ENCODE results near the gene MAP3K14.

- TF ChIP-seq EZH2phosphoT487 (IDR thresholded peaks at IDR 0.05; ENCODE audit: low read depth, severe bottlenecking, unreplicated experiment), result no peak
- TF ChIP-seq, protein P1, sequence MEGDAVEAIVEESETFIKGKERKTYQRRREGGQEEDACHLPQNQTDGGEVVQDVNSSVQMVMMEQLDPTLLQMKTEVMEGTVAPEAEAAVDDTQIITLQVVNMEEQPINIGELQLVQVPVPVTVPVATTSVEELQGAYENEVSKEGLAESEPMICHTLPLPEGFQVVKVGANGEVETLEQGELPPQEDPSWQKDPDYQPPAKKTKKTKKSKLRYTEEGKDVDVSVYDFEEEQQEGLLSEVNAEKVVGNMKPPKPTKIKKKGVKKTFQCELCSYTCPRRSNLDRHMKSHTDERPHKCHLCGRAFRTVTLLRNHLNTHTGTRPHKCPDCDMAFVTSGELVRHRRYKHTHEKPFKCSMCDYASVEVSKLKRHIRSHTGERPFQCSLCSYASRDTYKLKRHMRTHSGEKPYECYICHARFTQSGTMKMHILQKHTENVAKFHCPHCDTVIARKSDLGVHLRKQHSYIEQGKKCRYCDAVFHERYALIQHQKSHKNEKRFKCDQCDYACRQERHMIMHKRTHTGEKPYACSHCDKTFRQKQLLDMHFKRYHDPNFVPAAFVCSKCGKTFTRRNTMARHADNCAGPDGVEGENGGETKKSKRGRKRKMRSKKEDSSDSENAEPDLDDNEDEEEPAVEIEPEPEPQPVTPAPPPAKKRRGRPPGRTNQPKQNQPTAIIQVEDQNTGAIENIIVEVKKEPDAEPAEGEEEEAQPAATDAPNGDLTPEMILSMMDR (IDR thresholded peaks at IDR 0.05; ENCODE audit: poor library complexity), result no peak
These were observed 47.9 kb upstream of the MAP3K14 start for GRCh38 chr17:45364531-45365390.
